GM12878 (cell line): ENCODE measurements around the gene MEF2D. TPM values are rescaled to one million over a fixed set of nuclear protein-coding genes. Genes with fewer than 3 reads are reported as not detected.

Source experiments
- ATAC-seq: fragments of 200-7000 bp; cut with Tn5 transposase; 3 replicates; pipeline ENCODE4 v1.9.1; 2020; ENCODE audit warnings: mild to moderate bottlenecking, moderate library complexity
- BruUV-seq: library from RNA; stranded (reverse); fragments of 400-500 nt; replicated peaks from 2 replicates; lab custom pipeline; 2021; lab: Mats Ljungman, UMichigan
- CTCF ChIA-PET: fragments of 300-600 bp; sonication (Branson Sonifier 250); formaldehyde crosslinking; extraction: SDS; loops from one replicate; lab custom pipeline; 2021; ENCODE audit warnings: inconsistent platforms; lab: Yijun Ruan, JAX
- POLR2A ChIA-PET: fragments of 350-600 bp; formaldehyde crosslinking; extraction: SDS; loops from one replicate; lab custom pipeline; 2021; ENCODE audit warnings: inconsistent platforms; lab: Charles Lee
- RAD21 ChIA-PET: fragments of 300-600 bp; sonication (Branson Sonifier 250); formaldehyde crosslinking; loops from one replicate; lab custom pipeline; 2023; ENCODE audit warnings: antibody characterized with exemption; ENCODE audit not compliant: unreplicated experiment; lab: Charles Lee
- SMC1A ChIA-PET: fragments of 300-600 bp; sonication (Branson Sonifier 250); formaldehyde crosslinking; loops from one replicate; lab custom pipeline; 2023; ENCODE audit not compliant: unreplicated experiment, uncharacterized antibody; lab: Charles Lee
- DNase-seq: peaks from one replicate; pipeline ENCODE4 v3.0.0-alpha.2; 2011; ENCODE audit warnings: low read depth, low spot score
- FAIRE-seq: peaks from 3 replicates; lab custom pipeline; 2011; peaks lifted over from hg19 to GRCh38; lab: Jason Lieb, UNC
- H2AFZ ChIP-seq: 2 replicates; pipeline ENCODE4 v1.6.0; 2011; ENCODE audit warnings: low read depth, low read length, control low read depth; ENCODE audit not compliant: control insufficient read depth
- H3K27ac ChIP-seq: 2 replicates; pipeline ENCODE4 v1.5.1; 2011; ENCODE audit warnings: control low read depth; ENCODE audit not compliant: control insufficient read depth, insufficient read depth
- H3K27me3 ChIP-seq, 2 experiments: replicated peaks in 1 of 2; 2 replicates each; pipeline versions ENCODE4 v1.6.0 to v1.6.1; 2011; ENCODE audit warnings: low read length in 1 of 2; ENCODE audit not compliant: control insufficient read depth in 2 of 2, insufficient read depth in 2 of 2
- H3K36me3 ChIP-seq, 2 experiments: 2 replicates each; pipeline ENCODE4 v1.5.1; 2011; ENCODE audit warnings: low read length in 1 of 2; ENCODE audit not compliant: control insufficient read depth in 2 of 2, insufficient read depth in 2 of 2
- H3K4me1 ChIP-seq: 2 replicates; pipeline ENCODE4 v1.6.1; 2011; ENCODE audit warnings: mild to moderate bottlenecking, low read length, moderate library complexity, mixed read lengths; ENCODE audit not compliant: control insufficient read depth, insufficient read depth
- H3K4me2 ChIP-seq: 2 replicates; pipeline ENCODE4 v1.6.0; 2011; ENCODE audit warnings: control low read depth; ENCODE audit not compliant: control insufficient read depth, insufficient read depth
- H3K4me3 ChIP-seq: fragments of 200-600 bp; sonication (generic); 2 replicates; pipeline ENCODE4 v1.5.1; 2016
- H3K79me2 ChIP-seq: 2 replicates; pipeline ENCODE4 v1.6.0; 2011; ENCODE audit warnings: low read length; ENCODE audit not compliant: control insufficient read depth, insufficient read depth
- H3K9ac ChIP-seq: 2 replicates; pipeline ENCODE4 v1.8.0; 2011; ENCODE audit warnings: low read length, control low read depth, mixed read lengths; ENCODE audit not compliant: control insufficient read depth, insufficient read depth
- H3K9me3 ChIP-seq: replicated peaks from 3 replicates; pipeline ENCODE4 v1.5.1; 2011; ENCODE audit warnings: mild to moderate bottlenecking, low read length; ENCODE audit not compliant: control insufficient read depth, insufficient read depth
- H4K20me1 ChIP-seq: 2 replicates; pipeline ENCODE4 v1.6.0; 2011; ENCODE audit not compliant: control insufficient read depth, insufficient read depth
- POLR2A ChIP-seq: IDR thresholded peaks from 2 replicates; pipeline ENCODE4 v1.6.1; 2011; ENCODE audit warnings: low read depth, mild to moderate bottlenecking, low read length
- SREBF2 ChIP-seq: IDR thresholded peaks from 2 replicates; pipeline ENCODE4 v1.6.1; 2012; ENCODE audit warnings: mild to moderate bottlenecking, low read length
- WGBS: methylation state at CpG from one replicate; pipeline ENCODE4 v1.1.6; 2016; ENCODE audit warnings: low lambda C conversion rate; ENCODE audit not compliant: insufficient replicate concordance, insufficient coverage; ENCODE audit errors: missing lambda C conversion rate; 5-methylcytosine and 5-hydroxymethylcytosine counted together
- in situ Hi-C: fragments of 300-500 bp; cut with MboI; formaldehyde crosslinking; loops from 9 replicates; pipeline ENCODE4 v1.14.3; 2018; ENCODE audit warnings: mixed read lengths
- intact Hi-C: fragments of 100-400 bp; cut with micrococcal nuclease; formaldehyde crosslinking; loops from one replicate; pipeline ENCODE4 v1.14.2; 2022; ENCODE audit not compliant: unreplicated experiment
- polyA plus RNA-seq, 11 experiments: library from polyadenylated mRNA; depleted of rRNA in 4 of 11; unstranded in 6 of 11; stranded (reverse) in 5 of 11; fragments of >200 nt; fragmentation: Nextera tagmentation in 4 of 11; fragmentation: Illumina TruSeq in 1 of 11; extraction: Ambion mirVana in 4 of 11; extraction: Trizol in 1 of 11; gene quantifications; 1 replicate in 1 of 11; 2 replicates in 10 of 11; pipeline versions ENCODE4 v1.2.1 to v1.2.3, GENCODE V29; 2011 to 2016; ENCODE audit warnings: inconsistent platforms in 2 of 11, missing spikeins in 2 of 11, low read depth in 1 of 11
- total RNA-seq, 4 experiments: library from RNA; depleted of rRNA in 3 of 4; stranded (reverse); fragments of >200 nt in 3 of 4; fragmentation: Illumina TruSeq in 1 of 4; extraction: Trizol in 1 of 4; gene quantifications; 2 replicates each; pipeline versions ENCODE4 v1.2.1 to v1.2.3, GENCODE V29; 2013 to 2021

MEF2D gene
- total and polyA plus RNA-seq, 10 of the 15 experiments (the other 5 are each of a cell fraction or from before 2014, with no cell fraction given), result 0.61 to 53.0 (median 15.2) TPM

- RAD21 ChIA-PET, result interaction anchor here (3.3 to 4.7 kb wide), 2 partner anchors 15 to 22 kb away, joined by 28 to 80 read pairs; no protein-coding TSS in a partner anchor
These were observed 10.1 kb upstream of the MEF2D start for GRCh38 chr1:156510709-156511108.

GRCh38 chr1:156509424-156510034, 9.0 kb upstream of the MEF2D start:
- Histone ChIP-seq H3K4me2 (no peak overlapping the region), H3K27ac (no peak overlapping the region), H3K36me3 (no peaks in the 10 kb centered on the region), H3K4me1 (peaks cover 25% of the 10 kb centered on the region), H3K4me3 (no peak overlapping the region), H2AFZ (no peak overlapping the region)
- intact Hi-C loops (loop anchor here (5.0 to 10.0 kb wide), 2 partner anchors 93 to 235 kb away; partner anchors contain the start of genes GPATCH4 and MRPL24), in situ Hi-C loops (no loop called here)
- BruUV-seq, result no TSS peak
- ChIA-PET POLR2A (interaction anchor here (0.5 to 17.1 kb wide), 5 partner anchors 11 to 484 kb away, joined by 3 to 630 read pairs (median 11); partner anchors contain the start of gene MEF2D), SMC1A (interaction anchor here (0.9 to 16.4 kb wide), 7 partner anchors 8 to 123 kb away, joined by 3 to 460 read pairs (median 4); partner anchors contain the start of genes IQGAP3 and MEF2D), CTCF (interaction anchor here (0.5 to 3.3 kb wide), 8 partner anchors 10 to 219 kb away, joined by 3 to 36 read pairs (median 12); partner anchors contain the start of genes ISG20L2 and METTL25B)
- no peak for TF ChIP-seq SREBF2
- TF ChIP-seq, all 136 proteins: peak for 0
- H3K27me3 ChIP-seq, result no peaks in the 10 kb centered on the region
- H3K9me3 ChIP-seq, result no peaks in the 10 kb centered on the region
- ATAC-seq (no peak), DNase-seq (no peak), FAIRE-seq (no peak)
- H3K79me2 ChIP-seq, result peaks cover 3% of the 10 kb centered on the region
- RAD21 ChIA-PET, result interaction anchor here (1.2 to 4.7 kb wide), 5 partner anchors 11 to 89 kb away, joined by 3 to 80 read pairs (median 28); no protein-coding TSS in a partner anchor
- H4K20me1 ChIP-seq, result no peaks in the 10 kb centered on the region
- 92% methylated on average over 9 of the region's 9 CpGs for WGBS
- H3K9ac ChIP-seq, result no peak overlapping the region

More at GRCh38 chr1:156510709-156511108, 10.1 kb upstream of the MEF2D start:
- Histone ChIP-seq H4K20me1 (no peaks in the 10 kb centered on the region), H3K4me2 (no peak overlapping the region), H3K27ac (no peak overlapping the region), H3K9ac (no peak overlapping the region), H3K27me3 (no peaks in the 10 kb centered on the region), H3K36me3 (no peaks in the 10 kb centered on the region), H3K4me3 (no peak overlapping the region), H3K9me3 (no peaks in the 10 kb centered on the region), H2AFZ (no peak overlapping the region), H3K4me1 (peaks cover 19% of the 10 kb centered on the region), H3K79me2 (peaks cover 3% of the 10 kb centered on the region)
- ChIA-PET SMC1A (interaction anchor here (1.5 to 16.4 kb wide), 2 partner anchors 10 to 21 kb away, joined by 4 to 460 read pairs; partner anchors contain the start of gene MEF2D), POLR2A (interaction anchor here (17.1 kb wide), 1 partner anchor 20 kb away, joined by 630 read pairs; the partner anchor contains the start of gene MEF2D), CTCF (no interaction called here)
- DNase-seq, result no peak
- WGBS, result 94% methylated on average over 13 of the region's 13 CpGs
- intact Hi-C loops, result no loop called here
- ATAC-seq, result no peak
- TF ChIP-seq POLR2A, result no peak
- in situ Hi-C loops, result no loop called here
- no peak for FAIRE-seq
- BruUV-seq, result no TSS peak
